CD4-positive, alpha-beta T cell treated with Interleukin-21 for 1 hour (primary cell): ENCODE data around the gene HHAT.

ENCODE experiments used
- DNase-seq: peaks from one replicate; pipeline ENCODE4 v3.0.0-alpha.2; 2020

HHAT gene

GRCh38 chr1:210691039-210691610 lies 362.4 kb downstream of the HHAT start:
- DNase-seq = no peak

- no peak for DNase-seq
Measured at GRCh38 chr1:210692796-210693195, 364.1 kb downstream of the HHAT start.

GRCh38 chr1:210695026-210695425 lies 366.3 kb downstream of the HHAT start:
- no peak for DNase-seq

- DNase-seq = no peak
Measured at GRCh38 chr1:210696709-210697108, 368.0 kb downstream of the HHAT start.

- DNase-seq = no peak
Measured at GRCh38 chr1:210697185-210697584, 368.5 kb downstream of the HHAT start.

GRCh38 chr1:210698661-210699060 lies 370.0 kb downstream of the HHAT start:
- no peak for DNase-seq

GRCh38 chr1:210700083-210700482 lies 371.4 kb downstream of the HHAT start:
- no peak for DNase-seq

- no peak for DNase-seq
Measured at GRCh38 chr1:210700511-210700910, 371.8 kb downstream of the HHAT start.

- DNase-seq = no peak
Measured at GRCh38 chr1:210702506-210702905, 373.8 kb downstream of the HHAT start.

GRCh38 chr1:210703593-210703992 lies 374.9 kb downstream of the HHAT start:
- no peak for DNase-seq

- no peak for DNase-seq
Measured at GRCh38 chr1:210705086-210705485, 376.4 kb downstream of the HHAT start.

- no peak for DNase-seq
Measured at GRCh38 chr1:210706246-210706645, 377.5 kb downstream of the HHAT start.

GRCh38 chr1:210707300-210708240 lies 378.9 kb downstream of the HHAT start:
- DNase-seq = no peak

GRCh38 chr1:210709701-210710100 lies 381.0 kb downstream of the HHAT start:
- DNase-seq = no peak

- DNase-seq = no peak
Measured at GRCh38 chr1:210711825-210712612, 383.3 kb downstream of the HHAT start.

- DNase-seq = no peak
Measured at GRCh38 chr1:210715072-210715471, 386.4 kb downstream of the HHAT start.

- no peak for DNase-seq
Measured at GRCh38 chr1:210722410-210723081, 393.8 kb downstream of the HHAT start.

GRCh38 chr1:210723646-210724045 lies 394.9 kb downstream of the HHAT start:
- DNase-seq = no peak

GRCh38 chr1:210724768-210725167 lies 396.1 kb downstream of the HHAT start:
- no peak for DNase-seq
